GM10847 (cell line): ENCODE data around the gene GLRA1.

Experiments used
- POLR2A ChIP-seq: IDR thresholded peaks from 2 replicates; pipeline ENCODE4 v1.6.1; 2011; ENCODE audit not compliant: insufficient read length; ENCODE audit errors: extremely low read depth

The GLRA1 gene

GRCh38 chr5:151899399-151899798 is 25.3 kb downstream of the GLRA1 start:
- no peak for TF ChIP-seq POLR2A

- TF ChIP-seq POLR2A = no peak
These were observed 26.8 kb downstream of the GLRA1 start for GRCh38 chr5:151897896-151898295.

- TF ChIP-seq POLR2A = no peak
These were observed 27.6 kb downstream of the GLRA1 start for GRCh38 chr5:151897020-151897552.

- TF ChIP-seq POLR2A = no peak
These were observed 28.5 kb downstream of the GLRA1 start for GRCh38 chr5:151896031-151896691.

- no peak for TF ChIP-seq POLR2A
These were observed 29.0 kb downstream of the GLRA1 start for GRCh38 chr5:151895660-151896030.

- TF ChIP-seq POLR2A = no peak
These were observed 32.3 kb downstream of the GLRA1 start for GRCh38 chr5:151892393-151892792.

GRCh38 chr5:151890299-151890698 is 34.4 kb downstream of the GLRA1 start:
- no peak for TF ChIP-seq POLR2A

- TF ChIP-seq POLR2A = no peak
These were observed 35.0 kb downstream of the GLRA1 start for GRCh38 chr5:151889614-151890013.

GRCh38 chr5:151886546-151887275 is 37.9 kb downstream of the GLRA1 start:
- no peak for TF ChIP-seq POLR2A

- TF ChIP-seq POLR2A = no peak
These were observed 39.3 kb downstream of the GLRA1 start for GRCh38 chr5:151885138-151885908.

- no peak for TF ChIP-seq POLR2A
These were observed 42.9 kb downstream of the GLRA1 start for GRCh38 chr5:151881621-151882225.

GRCh38 chr5:151880324-151880723 is 44.3 kb downstream of the GLRA1 start:
- no peak for TF ChIP-seq POLR2A

- no peak for TF ChIP-seq POLR2A
These were observed 51.0 kb downstream of the GLRA1 start for GRCh38 chr5:151873701-151874100.

- TF ChIP-seq POLR2A = no peak
These were observed 52.0 kb downstream of the GLRA1 start for GRCh38 chr5:151872701-151873100.

- no peak for TF ChIP-seq POLR2A
These were observed 53.8 kb downstream of the GLRA1 start for GRCh38 chr5:151870820-151871219.
